ENCODE measurements around the gene KEAP1. TPM values are rescaled to one million over a fixed set of nuclear protein-coding genes. Genes with fewer than 3 reads are reported as not detected.
"Not testable (repeated sequence)": the region's sequence is repeated elsewhere in the genome, so short reads cannot be mapped to it uniquely, and the experiment has no call there.

KEAP1 gene
- total RNA-seq, 1 donor, result 60.5 TPM

DNA sequence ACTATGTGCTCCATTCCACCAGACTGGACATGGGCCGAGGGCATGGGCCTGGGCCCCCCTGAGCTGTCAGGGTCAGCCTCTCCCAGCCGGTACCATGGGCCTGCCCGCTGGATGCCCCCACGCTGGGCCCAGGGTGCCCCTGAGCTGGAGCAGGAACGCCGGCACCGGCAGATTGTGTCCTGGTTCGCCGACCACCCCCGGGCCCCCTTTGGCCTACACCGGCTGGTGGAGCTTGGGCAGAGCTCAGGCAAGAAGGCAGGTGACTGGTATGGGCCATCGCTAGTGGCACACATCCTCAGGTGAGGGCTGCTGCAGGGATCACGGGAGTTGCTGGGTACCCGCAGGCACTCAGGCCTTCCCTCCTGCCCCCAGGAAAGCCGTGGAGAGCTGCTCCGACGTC lies 43.7 kb upstream of the KEAP1 start:
- DNase-seq (ENCODE audit: low read depth), result no peak
- TF ChIP-seq, protein P1, sequence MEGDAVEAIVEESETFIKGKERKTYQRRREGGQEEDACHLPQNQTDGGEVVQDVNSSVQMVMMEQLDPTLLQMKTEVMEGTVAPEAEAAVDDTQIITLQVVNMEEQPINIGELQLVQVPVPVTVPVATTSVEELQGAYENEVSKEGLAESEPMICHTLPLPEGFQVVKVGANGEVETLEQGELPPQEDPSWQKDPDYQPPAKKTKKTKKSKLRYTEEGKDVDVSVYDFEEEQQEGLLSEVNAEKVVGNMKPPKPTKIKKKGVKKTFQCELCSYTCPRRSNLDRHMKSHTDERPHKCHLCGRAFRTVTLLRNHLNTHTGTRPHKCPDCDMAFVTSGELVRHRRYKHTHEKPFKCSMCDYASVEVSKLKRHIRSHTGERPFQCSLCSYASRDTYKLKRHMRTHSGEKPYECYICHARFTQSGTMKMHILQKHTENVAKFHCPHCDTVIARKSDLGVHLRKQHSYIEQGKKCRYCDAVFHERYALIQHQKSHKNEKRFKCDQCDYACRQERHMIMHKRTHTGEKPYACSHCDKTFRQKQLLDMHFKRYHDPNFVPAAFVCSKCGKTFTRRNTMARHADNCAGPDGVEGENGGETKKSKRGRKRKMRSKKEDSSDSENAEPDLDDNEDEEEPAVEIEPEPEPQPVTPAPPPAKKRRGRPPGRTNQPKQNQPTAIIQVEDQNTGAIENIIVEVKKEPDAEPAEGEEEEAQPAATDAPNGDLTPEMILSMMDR (IDR thresholded peaks at IDR 0.05; ENCODE audit: insufficient read depth, low read depth, low read length), result no peak
- H3K4me3 ChIP-seq (ENCODE audit: low read depth, low read length), result no peak overlapping the region

DNA sequence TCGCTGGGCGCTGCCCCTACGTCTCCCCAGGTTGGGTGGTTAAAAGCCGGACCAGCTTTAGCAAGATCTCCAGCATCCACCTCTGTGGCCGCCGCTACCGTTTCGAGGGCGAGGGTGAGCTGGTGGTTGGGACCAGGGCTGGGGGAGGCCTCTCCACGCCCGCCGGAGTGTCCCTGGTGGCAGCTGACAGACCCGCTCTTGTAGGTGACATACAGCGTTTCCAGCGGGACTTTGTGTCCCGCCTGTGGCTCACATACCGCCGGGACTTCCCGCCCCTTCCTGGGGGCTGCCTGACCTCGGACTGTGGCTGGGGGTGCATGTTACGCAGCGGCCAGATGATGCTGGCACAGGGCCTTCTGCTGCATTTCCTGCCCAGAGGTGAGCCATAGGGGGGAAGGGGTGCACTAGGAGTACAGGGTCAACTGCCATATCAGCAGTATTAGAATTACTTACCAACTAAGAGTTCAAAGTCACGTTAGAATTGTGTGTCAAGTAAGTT lies 41.6 kb upstream of the KEAP1 start:
- TF ChIP-seq, protein P1 (IDR thresholded peaks at IDR 0.05; ENCODE audit: insufficient read depth, low read depth, low read length), result no peak

DNA sequence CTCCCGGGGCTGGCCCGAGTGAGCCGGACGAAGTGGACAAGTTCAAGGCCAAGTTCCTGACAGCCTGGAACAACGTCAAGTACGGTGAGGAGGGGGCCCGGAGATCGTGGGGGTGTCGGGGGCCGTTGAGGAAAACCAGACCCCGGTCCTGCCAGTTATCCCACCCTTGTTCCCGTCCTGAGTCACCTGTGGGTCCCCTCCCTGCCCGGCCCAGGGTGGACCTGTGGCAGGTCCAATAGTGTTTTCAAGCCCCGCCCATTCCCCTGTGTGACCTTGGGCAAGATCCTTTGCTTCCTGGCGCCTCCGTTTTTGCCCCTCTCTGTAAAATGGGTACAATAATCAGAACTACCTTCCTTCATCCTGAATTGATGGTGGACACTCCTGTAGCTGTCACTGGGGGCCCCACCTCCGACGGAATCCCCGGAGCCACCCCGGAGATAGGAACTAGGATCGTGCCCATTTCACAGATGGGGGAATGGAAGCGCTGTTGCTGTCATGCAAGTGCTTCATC lies 41.1 kb upstream of the KEAP1 start:
- TF ChIP-seq, protein P1 (IDR thresholded peaks at IDR 0.05; ENCODE audit: insufficient read depth, low read depth, low read length), result no peak
- peak overlapping the region; percentile 86 for H3K4me3 ChIP-seq (ENCODE audit: low read depth, low read length)
- no peak for DNase-seq (ENCODE audit: low read depth)

More for the DNA sequence above, 41.6 kb upstream of the KEAP1 start:
- peak overlapping the region; percentile 86 for H3K4me3 ChIP-seq (ENCODE audit: low read depth, low read length)
- no peak for DNase-seq (ENCODE audit: low read depth)

GRCh38 chr19:10543420-10544241 lies 40.5 kb upstream of the KEAP1 start, which contains the start of gene ATG4D:
TSS of gene ATG4D (plus strand) at chr19:10543904. CDS start at chr19:10544091, 187 bp downstream.
- DNase-seq (ENCODE audit: low read depth), result peak; percentile 59
- TF ChIP-seq, protein P1 (IDR thresholded peaks at IDR 0.05; ENCODE audit: insufficient read depth, low read depth, low read length), result no peak
- H3K4me3 ChIP-seq (ENCODE audit: low read depth, low read length), result peak within 1 kb of the TSS; percentile 86

- H3K4me3 ChIP-seq (ENCODE audit: low read depth, low read length), result peak overlapping the region; percentile 86
- TF ChIP-seq, protein P1 (IDR thresholded peaks at IDR 0.05; ENCODE audit: insufficient read depth, low read depth, low read length), result no peak
- DNase-seq (ENCODE audit: low read depth), result no peak
Observed at GRCh38 chr19:10543059-10543419, 39.9 kb upstream of the KEAP1 start.

DNA sequence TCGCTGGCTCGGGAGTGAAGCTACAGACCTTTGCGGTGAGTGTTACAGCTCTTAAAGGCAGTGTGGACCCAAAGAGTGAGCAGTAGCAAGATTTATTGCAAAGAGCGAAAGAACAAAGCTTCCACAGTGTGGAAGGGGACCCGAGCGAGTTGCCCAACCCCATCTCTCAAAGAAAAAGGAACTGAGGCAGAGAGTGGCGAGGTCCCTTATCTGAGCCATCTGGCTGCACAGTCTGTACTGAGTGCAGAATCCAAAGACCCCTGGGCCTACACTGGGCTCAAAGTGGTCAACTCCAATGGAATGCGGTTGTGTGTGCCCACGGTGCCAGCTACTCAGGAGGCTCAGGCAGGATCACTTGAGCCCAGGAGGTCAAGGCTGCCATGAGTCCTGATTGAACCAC lies 35.9 kb upstream of the KEAP1 start:
- H3K4me3 ChIP-seq (ENCODE audit: low read depth, low read length), result not testable (repeated sequence)

GRCh38 chr19:10538204-10538983 lies 35.2 kb upstream of the KEAP1 start:
- DNase-seq (ENCODE audit: low read depth), result no peak
- TF ChIP-seq, protein P1 (IDR thresholded peaks at IDR 0.05; ENCODE audit: insufficient read depth, low read depth, low read length), result no peak
- H3K4me3 ChIP-seq (ENCODE audit: low read depth, low read length), result no peak overlapping the region

More for the DNA sequence above, 35.9 kb upstream of the KEAP1 start:
- not testable (repeated sequence) for DNase-seq (ENCODE audit: low read depth)
